GM12874 (cell line): Measurements from ENCODE around the gene RPP40.

Experiments
- CTCF ChIP-seq: IDR thresholded peaks from 2 replicates; pipeline ENCODE4 v1.5.1; 2011; ENCODE audit warnings: low read depth, mild to moderate bottlenecking, control low read depth, low read length, moderate library complexity; ENCODE audit not compliant: insufficient read depth

Gene RPP40

GRCh38 chr6:4956625-4957024 is 47.2 kb downstream of the RPP40 start:
- TF ChIP-seq CTCF = no peak

GRCh38 chr6:4953440-4953839 is 50.4 kb downstream of the RPP40 start:
- TF ChIP-seq CTCF = no peak

GRCh38 chr6:4950836-4951533 is 52.9 kb downstream of the RPP40 start:
- no peak for TF ChIP-seq CTCF

- no peak for TF ChIP-seq CTCF
Measured at GRCh38 chr6:4950076-4950475, 53.8 kb downstream of the RPP40 start.

GRCh38 chr6:4948781-4949450 is 54.9 kb downstream of the RPP40 start:
- TF ChIP-seq CTCF = no peak

- no peak for TF ChIP-seq CTCF
Measured at GRCh38 chr6:4947716-4948115, 56.1 kb downstream of the RPP40 start.

- TF ChIP-seq CTCF = no peak
Measured at GRCh38 chr6:4946521-4946920, 57.3 kb downstream of the RPP40 start.
